ENCODE data around the gene OGA.

- TF ChIP-seq ZNF37A (tag by site-specific recombination; IDR thresholded peaks at IDR 0.05): no peak
- TF ChIP-seq ZNF292 (tag by site-specific recombination; IDR thresholded peaks at IDR 0.05; ENCODE audit: borderline replicate concordance, low read depth): no peak
- TF ChIP-seq, protein P1, sequence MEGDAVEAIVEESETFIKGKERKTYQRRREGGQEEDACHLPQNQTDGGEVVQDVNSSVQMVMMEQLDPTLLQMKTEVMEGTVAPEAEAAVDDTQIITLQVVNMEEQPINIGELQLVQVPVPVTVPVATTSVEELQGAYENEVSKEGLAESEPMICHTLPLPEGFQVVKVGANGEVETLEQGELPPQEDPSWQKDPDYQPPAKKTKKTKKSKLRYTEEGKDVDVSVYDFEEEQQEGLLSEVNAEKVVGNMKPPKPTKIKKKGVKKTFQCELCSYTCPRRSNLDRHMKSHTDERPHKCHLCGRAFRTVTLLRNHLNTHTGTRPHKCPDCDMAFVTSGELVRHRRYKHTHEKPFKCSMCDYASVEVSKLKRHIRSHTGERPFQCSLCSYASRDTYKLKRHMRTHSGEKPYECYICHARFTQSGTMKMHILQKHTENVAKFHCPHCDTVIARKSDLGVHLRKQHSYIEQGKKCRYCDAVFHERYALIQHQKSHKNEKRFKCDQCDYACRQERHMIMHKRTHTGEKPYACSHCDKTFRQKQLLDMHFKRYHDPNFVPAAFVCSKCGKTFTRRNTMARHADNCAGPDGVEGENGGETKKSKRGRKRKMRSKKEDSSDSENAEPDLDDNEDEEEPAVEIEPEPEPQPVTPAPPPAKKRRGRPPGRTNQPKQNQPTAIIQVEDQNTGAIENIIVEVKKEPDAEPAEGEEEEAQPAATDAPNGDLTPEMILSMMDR (tag by site-specific recombination; IDR thresholded peaks at IDR 0.05): no peak
- TF ChIP-seq ZNF214 (tag by site-specific recombination; IDR thresholded peaks at IDR 0.05; ENCODE audit: borderline replicate concordance): no peak
- TF ChIP-seq ZNF660 (tag by site-specific recombination; IDR thresholded peaks at IDR 0.05): no peak
- no peak for TF ChIP-seq ZNF211 (tag by site-specific recombination; IDR thresholded peaks at IDR 0.05; ENCODE audit: low read depth)
- TF ChIP-seq ZNF530 (tag by site-specific recombination; IDR thresholded peaks at IDR 0.05; ENCODE audit: low read depth): no peak
- TF ChIP-seq ZNF629 (tag by site-specific recombination; IDR thresholded peaks at IDR 0.05): no peak
- no peak for TF ChIP-seq ZNF140 (tag by site-specific recombination; IDR thresholded peaks at IDR 0.05)
- TF ChIP-seq GLI2 (tag by site-specific recombination; IDR thresholded peaks at IDR 0.05; ENCODE audit: borderline replicate concordance, low read depth): no peak
- no peak for TF ChIP-seq ZNF274 (IDR thresholded peaks at IDR 0.05; ENCODE audit: low read length)
- TF ChIP-seq ZNF274 (tag by site-specific recombination; IDR thresholded peaks at IDR 0.05; ENCODE audit: borderline replicate concordance): no peak
- TF ChIP-seq ZNF704 (tag by site-specific recombination; IDR thresholded peaks at IDR 0.05): no peak
Observed at GRCh38 chr10:101771380-101771779, 46.9 kb downstream of the OGA start.
